ENCODE measurements around the gene OSBP2.

The OSBP2 gene, protein sequence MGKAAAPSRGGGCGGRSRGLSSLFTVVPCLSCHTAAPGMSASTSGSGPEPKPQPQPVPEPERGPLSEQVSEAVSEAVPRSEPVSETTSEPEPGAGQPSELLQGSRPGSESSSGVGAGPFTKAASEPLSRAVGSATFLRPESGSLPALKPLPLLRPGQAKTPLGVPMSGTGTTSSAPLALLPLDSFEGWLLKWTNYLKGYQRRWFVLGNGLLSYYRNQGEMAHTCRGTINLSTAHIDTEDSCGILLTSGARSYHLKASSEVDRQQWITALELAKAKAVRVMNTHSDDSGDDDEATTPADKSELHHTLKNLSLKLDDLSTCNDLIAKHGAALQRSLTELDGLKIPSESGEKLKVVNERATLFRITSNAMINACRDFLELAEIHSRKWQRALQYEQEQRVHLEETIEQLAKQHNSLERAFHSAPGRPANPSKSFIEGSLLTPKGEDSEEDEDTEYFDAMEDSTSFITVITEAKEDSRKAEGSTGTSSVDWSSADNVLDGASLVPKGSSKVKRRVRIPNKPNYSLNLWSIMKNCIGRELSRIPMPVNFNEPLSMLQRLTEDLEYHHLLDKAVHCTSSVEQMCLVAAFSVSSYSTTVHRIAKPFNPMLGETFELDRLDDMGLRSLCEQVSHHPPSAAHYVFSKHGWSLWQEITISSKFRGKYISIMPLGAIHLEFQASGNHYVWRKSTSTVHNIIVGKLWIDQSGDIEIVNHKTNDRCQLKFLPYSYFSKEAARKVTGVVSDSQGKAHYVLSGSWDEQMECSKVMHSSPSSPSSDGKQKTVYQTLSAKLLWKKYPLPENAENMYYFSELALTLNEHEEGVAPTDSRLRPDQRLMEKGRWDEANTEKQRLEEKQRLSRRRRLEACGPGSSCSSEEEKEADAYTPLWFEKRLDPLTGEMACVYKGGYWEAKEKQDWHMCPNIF

DNA sequence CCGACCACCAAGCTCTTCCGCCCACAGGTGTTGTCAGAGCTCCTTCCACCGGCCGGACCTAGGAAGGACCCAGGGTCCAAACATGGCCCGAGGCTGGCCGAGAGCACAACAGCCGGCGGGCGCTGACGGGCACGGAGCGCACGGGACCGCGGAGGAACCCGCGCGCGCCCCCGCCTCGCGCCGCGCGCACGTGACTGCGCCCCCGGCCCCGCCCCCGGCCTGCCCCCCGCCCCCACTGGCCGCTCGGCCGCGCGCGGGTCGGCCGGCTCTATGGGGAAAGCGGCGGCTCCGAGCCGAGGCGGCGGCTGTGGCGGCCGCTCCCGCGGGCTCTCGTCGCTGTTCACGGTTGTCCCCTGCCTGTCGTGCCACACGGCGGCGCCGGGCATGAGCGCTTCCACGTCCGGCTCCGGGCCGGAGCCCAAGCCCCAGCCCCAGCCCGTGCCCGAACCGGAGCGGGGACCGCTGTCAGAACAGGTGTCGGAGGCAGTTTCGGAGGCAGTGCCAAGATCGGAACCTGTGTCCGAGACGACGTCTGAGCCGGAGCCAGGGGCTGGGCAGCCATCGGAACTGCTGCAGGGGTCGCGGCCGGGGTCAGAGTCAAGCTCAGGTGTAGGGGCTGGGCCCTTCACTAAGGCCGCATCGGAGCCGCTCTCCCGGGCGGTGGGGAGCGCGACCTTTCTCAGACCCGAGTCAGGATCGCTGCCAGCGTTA lies at the start of gene OSBP2:
OSBP2 (plus strand) TSS at position 235 of the 711 bp plus-strand sequence; CDS start at position 271, 36 bp downstream.
- no peak for FAIRE-seq
- DNase-seq (ENCODE audit: insufficient read length, low spot score), result no peak

DNA sequence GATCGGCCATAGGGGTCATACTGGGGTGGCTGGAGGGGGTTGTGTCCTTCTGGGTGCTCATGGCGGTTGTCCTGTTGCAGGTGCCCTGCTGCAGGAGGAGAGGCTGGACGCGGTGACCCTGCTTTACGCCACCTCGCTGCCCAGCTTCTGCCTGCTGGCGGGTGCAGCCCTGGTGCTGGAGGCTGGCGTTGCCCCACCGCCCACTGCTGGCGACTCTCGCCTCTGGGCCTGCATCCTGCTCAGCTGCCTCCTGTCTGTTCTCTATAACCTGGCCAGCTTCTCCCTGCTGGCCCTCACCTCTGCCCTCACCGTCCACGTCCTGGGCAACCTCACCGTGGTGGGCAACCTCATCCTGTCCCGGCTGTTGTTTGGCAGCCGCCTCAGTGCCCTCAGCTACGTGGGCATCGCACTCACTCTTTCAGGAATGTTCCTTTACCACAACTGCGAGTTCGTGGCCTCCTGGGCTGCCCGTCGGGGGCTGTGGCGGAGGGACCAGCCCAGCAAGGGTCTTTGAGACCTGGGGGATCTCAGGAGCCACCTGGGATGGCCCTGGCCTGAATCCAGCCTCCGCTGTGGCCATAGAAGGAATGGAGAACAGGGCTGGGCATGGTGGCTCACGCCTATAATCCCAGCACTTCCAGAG lies 48.0 kb upstream of the OSBP2 start:
- FAIRE-seq, result no peak
- no peak for DNase-seq (ENCODE audit: insufficient read length, low spot score)

DNA sequence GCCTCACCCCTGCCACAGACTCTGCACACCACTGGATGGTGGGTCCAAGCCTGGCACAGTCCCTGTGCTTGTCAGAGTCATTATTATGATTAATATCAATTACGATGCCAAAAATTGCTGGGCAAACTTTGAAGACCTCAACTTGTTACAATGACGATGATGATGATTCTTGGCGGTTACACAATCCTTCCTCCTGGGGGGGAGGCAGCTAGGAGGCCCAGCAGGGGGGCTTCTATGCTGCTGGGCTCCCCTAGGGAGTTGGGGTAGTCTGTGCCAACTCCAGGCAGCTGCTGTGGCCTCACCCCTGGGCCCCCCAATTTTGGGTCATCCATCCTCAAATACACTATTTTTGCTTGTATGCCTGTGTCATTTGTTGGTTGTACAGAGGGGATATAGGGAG lies 47.1 kb upstream of the OSBP2 start:
- FAIRE-seq (no peak), DNase-seq (ENCODE audit: insufficient read length, low spot score) (no peak)

DNA sequence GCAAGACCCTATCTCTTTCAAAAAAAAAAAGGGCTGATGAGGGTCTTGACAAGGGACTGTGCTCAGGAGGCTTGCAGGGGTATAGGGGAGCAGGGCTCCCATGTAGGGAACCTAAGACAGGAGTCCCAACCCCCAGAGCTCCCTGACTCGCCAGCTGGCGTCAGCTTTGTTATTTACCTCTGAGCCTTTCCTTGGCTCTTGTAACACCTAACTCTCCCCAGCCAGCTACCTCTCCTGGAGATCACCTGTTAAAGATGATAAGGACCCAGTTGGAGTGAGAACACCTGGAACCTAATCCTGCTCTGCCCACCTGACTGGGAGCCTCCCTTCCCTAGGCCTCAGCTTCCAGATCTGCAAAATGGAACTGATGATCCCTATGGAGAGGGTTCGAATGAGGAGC lies 45.8 kb upstream of the OSBP2 start:
- FAIRE-seq (no peak), DNase-seq (ENCODE audit: insufficient read length, low spot score) (no peak)

DNA sequence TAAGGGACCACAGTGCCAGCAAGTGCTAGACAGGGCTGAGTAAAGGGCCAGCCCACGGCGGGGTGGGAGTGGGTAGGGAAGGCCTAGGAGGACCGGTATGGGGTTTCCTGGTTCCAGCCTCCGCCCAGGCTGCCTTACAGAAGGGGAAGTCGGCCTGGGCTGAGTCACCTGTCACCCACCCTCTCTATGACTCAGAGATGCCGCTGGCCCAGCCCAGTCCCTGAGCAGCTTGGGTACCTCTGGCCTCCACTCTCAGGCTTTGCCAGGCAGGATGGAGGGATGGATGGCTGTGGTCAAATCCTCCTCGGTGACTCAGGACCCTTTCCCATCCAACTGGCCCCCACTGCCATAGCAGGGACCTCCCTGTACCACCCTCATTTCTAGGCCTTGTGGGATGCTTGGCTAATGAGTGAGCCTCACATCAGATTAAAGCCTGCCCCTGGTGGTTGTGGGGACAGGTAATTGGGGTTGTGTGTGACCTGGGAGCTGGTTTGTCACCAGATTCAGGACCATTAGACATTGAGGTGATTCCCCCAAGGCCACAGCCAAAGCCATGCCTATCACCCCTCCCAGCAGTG lies 45.2 kb upstream of the OSBP2 start:
- DNase-seq (ENCODE audit: insufficient read length, low spot score) (peak; percentile 35), FAIRE-seq (no peak)

DNA sequence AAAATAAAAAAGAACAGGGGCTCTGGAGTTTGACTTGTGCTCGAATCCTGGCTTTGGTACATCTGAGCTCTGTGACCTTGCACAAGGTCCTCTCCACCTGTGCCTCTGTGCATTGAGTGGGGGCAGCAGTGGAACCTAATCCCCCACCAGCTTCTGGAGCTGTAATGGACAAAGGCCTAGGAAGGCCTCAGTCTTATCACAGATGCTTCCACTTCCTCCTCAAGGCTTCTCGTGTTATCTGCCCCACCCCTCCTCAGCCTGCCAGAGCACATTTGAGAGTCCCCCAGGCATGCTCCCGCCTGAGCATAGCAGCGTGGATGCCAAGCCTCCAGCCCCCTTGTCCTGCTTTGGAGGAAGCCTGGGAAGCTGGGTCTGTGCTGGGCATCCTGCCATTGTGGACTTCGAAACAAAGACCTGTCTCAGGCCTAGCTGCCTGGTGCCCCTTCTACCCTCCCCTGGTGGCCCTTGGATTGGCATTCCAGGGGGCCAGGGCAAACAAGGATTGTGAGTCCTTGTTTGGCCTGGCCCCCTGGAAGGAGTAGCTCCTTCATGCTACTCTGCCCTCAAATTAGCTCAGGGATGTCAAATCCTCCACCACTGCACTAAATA lies 44.1 kb upstream of the OSBP2 start:
- no peak for FAIRE-seq
- DNase-seq (ENCODE audit: insufficient read length, low spot score), result no peak

DNA sequence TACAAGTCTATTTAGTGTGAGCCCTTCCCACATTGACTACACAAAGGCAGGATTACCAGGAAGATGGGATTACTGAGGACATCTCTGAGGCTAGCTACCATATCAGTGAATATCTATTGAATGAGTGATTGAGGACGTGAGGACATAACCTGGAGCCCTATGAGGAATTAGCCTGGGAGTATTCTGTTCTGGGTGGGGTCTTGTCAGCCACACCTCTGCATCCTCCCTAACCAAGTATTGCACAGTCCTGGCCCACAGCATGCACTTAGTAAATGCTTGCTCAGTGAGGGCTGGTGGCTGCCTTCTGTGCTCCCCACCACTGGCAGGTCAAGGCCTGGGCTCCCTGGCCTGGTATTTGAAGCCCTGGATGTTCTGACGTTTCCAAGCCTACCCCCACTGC lies 41.8 kb upstream of the OSBP2 start:
- FAIRE-seq, result no peak
- DNase-seq (ENCODE audit: insufficient read length, low spot score), result no peak

DNA sequence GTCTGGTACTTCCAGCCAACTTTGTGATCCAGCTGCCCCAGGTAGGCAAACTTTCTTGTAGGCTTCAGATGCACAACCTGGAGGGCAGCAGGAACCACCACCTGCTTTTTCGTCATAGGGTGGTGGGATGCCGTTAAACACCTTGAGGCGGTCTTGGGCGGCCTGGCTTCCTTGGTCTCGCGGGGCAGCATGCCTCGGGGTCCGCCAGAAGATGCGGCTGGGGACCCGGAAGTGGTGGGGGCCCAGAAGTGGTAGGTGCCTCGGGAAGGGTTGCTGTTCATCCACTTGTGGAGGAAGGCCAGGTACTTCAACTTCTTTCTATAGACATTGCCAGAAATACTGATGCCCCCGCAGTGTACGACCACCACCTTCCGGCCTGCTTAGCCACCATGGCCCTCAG lies 40.3 kb upstream of the OSBP2 start:
- FAIRE-seq, result no peak

DNA sequence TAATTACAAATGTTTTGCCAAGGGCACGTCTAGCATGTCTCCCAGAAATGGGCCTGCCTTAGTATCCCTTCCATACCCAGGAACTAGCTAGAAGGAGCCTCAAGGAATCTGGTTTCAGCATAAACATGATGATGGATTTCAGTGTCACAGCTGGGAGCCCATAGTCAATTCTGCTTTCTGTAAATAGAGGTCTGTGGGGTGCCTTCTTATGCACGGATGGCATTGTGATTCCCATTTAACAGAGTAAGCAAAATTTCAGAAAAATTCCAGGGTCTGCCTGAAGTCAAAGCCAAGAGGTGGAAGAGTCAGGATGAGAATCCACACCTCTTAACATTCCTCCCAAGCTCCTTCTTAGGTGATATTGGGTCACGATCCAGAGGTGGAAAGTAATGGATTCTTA lies 39.1 kb upstream of the OSBP2 start:
- no peak for DNase-seq (ENCODE audit: insufficient read length, low spot score)
- FAIRE-seq, result no peak

More for the DNA sequence above, 40.3 kb upstream of the OSBP2 start:
- no peak for DNase-seq (ENCODE audit: insufficient read length, low spot score)

DNA sequence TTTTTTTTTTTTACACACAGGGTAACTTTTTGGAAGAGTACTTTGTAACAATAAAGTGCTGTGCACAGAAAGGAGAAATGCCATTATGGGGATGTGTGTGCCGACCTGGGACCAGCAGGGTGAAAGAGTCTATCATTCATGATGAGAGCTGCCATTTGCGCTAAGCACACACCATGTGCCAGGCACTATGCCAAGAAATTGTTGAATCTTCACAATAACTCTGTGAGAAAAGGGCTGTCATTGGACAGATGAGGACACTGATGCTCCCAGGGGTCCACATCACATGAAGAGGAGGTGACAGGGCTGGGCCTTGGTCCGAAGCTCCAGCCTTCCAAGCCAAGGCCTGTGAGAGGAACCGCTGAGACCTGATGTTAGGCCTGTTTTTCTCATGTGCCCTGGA lies 32.6 kb upstream of the OSBP2 start:
- no peak for DNase-seq (ENCODE audit: insufficient read length, low spot score)
- no peak for FAIRE-seq

DNA sequence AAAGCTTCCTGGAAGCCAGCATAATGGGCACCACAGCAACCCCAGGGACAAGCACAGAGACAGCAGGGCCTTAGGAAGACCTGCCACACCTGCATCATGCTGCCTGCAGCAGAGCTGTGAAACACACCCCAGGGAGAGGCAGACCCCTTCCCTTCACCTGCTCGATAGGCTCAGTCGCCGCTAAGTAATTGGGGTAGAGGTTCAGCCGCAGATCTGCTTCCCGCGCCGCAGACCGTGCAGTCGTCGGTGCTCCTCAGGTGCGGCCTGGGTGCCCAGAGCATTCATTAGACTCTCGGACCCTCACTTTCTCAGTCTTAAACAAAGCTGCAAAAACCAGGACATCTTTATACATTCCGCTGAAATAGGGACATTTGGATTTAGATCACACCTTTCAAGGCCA lies 29.9 kb upstream of the OSBP2 start:
- FAIRE-seq (no peak), DNase-seq (ENCODE audit: insufficient read length, low spot score) (no peak)

DNA sequence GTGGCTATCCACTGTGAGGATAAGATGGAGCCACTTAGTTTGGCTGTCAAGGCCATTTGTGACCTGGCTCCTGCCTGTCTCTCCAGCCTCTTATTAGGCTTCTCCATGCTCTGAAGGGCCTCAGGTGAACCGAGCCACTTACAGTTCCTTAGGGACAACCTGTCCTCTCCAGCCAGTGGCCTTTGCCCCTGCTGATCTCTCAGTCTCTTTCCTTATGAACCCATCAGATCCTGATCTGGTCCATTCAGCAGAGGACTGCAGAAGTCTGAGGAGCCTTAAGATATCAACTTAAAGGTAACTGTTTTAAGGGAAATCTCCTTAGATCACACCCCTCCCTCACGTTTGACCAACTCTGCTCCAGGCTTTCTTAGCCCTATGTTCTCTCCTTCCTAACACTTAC lies 29.4 kb upstream of the OSBP2 start:
- no peak for FAIRE-seq
- DNase-seq (ENCODE audit: insufficient read length, low spot score), result no peak

DNA sequence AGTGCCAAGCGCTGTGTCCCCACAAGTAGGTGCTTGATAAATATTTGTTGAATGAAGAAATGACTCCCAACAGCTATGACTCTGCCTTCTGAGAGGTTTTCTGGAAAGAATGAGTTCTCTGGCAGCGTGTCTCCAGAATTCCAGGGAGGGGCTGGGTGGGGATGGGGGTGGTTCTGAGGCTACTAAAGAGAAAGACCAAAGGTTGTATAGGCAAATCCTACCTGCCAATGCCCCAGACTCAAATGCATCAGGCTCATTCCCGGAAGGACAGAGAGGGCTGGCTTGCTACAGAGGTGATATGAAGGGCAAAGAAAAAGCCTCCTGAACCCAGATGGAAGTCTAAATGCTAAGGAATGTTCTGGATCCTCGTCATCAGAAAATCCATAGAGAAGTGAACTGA lies 28.9 kb upstream of the OSBP2 start:
- FAIRE-seq (no peak), DNase-seq (ENCODE audit: insufficient read length, low spot score) (no peak)

DNA sequence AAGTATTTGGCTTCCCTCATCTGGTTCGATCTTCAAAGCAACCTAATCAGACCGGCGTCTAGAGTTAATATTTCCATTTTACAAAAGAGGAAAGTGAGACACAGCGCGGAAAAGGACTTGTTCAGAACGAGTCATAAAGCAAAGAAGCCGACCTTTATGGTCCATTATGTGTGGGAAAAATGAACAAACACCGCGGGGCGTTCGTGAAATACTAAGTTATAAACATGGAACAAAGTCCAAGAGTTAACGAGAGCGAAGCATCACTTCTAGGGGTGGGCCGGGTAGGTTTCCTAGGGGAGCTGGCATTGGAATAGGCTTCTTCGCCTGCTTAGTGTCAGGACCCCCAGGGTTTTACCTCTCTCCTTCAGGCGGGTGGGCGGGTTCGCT lies 27.6 kb upstream of the OSBP2 start:
- no peak for DNase-seq (ENCODE audit: insufficient read length, low spot score)
- peak; percentile 18 for FAIRE-seq

DNA sequence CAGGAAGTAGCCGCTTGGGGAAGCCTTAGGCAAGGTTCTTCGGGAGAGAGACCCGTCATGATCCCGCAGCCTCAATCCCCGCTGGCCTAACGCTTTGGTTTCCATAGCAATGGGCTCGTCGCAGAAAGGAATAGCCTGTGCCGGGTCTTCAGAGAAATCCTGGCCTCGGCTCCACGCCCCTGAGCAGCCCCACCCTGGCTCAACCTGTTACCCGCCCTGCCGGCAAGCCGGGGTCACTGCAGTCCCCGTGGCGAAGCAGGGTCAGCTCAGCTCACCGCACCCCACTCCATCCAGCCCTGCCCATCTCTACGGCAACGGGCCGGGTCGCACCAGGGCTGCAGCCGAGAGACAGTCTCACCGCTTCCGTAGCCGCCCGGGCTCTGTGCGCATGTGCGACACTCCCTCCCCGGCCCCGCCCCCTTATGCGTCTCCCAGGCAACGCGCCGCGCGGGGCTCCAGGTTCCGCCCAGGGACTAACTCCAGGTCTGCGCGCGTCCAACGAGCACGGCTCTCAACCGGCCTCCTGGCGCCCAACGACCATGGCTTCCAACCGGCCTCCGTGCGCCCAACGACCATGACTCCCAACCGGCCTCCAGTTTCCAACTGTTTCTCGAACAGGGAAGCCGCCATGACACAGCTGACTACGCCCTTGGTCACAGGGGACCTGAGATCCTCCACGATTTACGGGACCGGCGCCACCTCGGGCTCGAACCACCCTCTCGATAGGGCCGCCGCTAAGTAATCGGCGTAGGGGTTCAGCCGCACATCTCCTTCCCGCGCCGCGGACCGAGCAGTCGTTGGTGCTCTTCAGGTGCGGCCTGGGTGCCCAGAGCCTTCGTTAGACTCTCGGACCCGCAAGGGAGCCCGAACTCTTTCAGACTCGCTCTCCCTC lies 26.9 kb upstream of the OSBP2 start, which contains the start of gene DUSP18:
DUSP18 (minus strand) TSS at position 382 of the 892 bp plus-strand sequence. CDS start 3,872 bp downstream, outside the sequence.
- peak; percentile 97 for FAIRE-seq
- DNase-seq (ENCODE audit: insufficient read length, low spot score), result peak; percentile 94

DNA sequence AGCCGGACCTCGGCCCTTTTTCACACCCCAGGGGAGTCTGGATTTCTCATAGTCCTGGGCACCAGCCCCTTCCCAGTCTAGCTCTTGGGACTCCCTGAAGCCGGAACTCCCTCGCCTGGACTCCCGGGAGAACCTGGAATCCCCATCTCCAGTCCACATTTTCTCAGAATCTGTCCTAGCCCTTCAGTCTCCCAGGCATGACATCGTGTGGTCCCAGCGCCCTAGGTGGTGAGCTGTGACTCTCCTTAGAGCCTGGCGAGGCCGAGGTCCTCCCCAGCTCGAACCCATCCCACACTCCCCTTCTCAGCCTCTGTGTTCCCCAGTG lies 26.3 kb upstream of the OSBP2 start:
- FAIRE-seq (no peak), DNase-seq (ENCODE audit: insufficient read length, low spot score) (no peak)

DNA sequence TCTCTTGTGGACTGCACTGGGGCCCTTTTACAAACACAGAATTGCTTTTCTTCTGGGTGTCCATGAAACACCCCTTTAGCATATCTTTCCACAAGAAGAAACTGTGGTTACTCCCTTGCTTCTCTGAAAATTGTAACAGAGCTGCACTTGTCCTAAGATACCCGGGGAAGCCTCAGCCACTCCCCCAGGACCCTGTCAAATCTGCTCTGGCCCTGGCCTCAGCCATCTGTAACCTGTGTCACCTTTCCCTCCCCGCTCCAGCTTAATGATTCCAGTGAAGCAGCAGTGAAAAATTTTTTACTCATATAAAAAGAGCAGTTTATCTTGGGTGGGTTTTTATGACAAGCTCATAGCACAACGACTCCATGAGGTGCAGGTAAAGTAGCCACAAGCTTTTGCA lies 23.6 kb upstream of the OSBP2 start:
- DNase-seq (ENCODE audit: insufficient read length, low spot score) (no peak), FAIRE-seq (no peak)

DNA sequence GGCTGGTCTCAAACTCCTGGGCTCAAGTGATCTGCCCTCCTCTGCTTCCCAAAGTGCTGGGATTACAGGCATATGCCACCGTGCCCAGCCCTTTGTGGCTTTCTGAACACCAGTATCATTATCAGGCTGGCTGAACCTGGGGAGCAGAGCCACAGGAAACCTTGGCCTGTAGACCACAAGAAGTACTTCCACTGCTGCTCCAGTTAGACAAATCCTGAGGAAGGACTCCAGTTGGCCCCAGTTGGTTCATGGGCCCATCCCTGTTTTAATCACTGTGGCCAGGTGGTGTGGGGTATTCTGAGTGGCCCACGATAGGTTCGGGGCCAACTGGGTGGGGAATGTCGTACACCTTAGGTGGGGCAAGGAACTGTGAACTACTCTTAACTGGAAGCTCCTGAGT lies 21.5 kb upstream of the OSBP2 start:
- no peak for DNase-seq (ENCODE audit: insufficient read length, low spot score)
- FAIRE-seq, result no peak

DNA sequence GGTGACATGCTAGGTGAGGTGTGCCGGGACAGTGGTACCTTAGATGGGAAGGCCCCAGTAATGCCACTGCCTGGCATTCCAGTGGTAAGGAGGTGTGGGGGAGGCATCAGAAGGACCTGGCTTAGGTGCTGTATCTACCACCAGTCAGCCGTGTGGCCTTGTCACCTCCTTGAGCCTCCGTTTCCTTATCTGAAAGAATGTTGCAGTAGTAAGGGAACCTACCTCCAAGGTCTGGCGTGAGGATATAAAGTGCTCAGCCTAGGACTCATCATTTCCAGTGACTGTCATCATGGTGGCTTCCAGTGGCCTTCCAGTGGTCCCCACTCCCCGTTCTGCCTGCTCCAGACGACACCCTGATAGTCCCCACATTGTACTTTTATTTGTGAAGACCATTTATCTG lies 20.2 kb upstream of the OSBP2 start:
- DNase-seq (ENCODE audit: insufficient read length, low spot score), result no peak
- FAIRE-seq, result no peak

Data from GM19239 (cell line).